C4-2B (cell line): ENCODE results near the gene CNOT1.

Source experiments
- H3K27ac ChIP-seq: fragments of 450-650 bp; 2 replicates; pipeline ENCODE4 v1.5.1; 2017
- ZFX ChIP-seq: fragments of 450-650 bp; IDR thresholded peaks from 2 replicates; pipeline ENCODE4 v1.6.1; 2017
- TF ChIP-seq, protein P1 (sequence below): fragments of 450-650 bp; conservative IDR thresholded peaks from 2 replicates; pipeline ENCODE4 v1.5.1; 2017; ENCODE audit warnings: mild to moderate bottlenecking

The CNOT1 gene

DNA sequence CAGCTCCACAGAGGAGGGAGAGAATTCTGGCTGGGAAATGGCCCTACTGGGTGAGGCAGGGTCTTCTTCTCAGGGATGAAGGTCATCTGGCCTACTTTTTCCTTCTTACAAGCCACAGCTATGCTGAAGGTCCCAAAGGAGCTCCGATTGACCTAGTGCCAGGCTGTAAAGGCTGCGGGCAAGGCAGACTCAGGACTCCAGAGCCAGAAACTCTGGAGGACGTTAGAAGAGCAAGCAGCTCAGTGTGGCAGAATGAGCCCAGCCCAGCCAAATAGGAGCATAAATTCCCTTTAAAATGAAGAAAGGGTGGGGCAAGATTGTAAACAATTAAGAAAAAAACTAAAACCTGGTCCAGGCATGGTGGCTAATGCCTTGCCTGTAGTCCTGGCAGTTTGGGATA, 20.1 kb upstream of the CNOT1 start:
- no peak for TF ChIP-seq ZFX
- TF ChIP-seq, protein P1, sequence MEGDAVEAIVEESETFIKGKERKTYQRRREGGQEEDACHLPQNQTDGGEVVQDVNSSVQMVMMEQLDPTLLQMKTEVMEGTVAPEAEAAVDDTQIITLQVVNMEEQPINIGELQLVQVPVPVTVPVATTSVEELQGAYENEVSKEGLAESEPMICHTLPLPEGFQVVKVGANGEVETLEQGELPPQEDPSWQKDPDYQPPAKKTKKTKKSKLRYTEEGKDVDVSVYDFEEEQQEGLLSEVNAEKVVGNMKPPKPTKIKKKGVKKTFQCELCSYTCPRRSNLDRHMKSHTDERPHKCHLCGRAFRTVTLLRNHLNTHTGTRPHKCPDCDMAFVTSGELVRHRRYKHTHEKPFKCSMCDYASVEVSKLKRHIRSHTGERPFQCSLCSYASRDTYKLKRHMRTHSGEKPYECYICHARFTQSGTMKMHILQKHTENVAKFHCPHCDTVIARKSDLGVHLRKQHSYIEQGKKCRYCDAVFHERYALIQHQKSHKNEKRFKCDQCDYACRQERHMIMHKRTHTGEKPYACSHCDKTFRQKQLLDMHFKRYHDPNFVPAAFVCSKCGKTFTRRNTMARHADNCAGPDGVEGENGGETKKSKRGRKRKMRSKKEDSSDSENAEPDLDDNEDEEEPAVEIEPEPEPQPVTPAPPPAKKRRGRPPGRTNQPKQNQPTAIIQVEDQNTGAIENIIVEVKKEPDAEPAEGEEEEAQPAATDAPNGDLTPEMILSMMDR, result no peak
- no peak overlapping the region for H3K27ac ChIP-seq

DNA sequence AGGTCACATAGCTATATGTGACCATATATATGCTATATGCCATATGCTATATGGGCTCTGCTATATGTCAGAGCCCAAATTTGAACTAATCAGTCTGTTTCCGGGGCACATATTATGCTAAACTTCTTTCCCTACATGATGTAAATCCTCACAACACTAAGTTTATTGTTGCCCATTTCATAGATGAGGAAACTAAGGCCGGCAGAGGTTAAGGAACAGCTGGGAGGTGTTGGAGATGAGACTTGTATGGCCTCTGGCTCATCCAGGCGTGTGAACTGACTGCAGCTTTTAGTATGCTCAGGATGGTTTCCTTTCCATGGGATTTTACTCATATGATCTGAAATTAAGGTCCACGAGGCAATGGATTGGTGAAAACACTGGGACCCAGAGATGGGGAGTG, 17.5 kb upstream of the CNOT1 start:
- H3K27ac ChIP-seq, result no peak overlapping the region
- TF ChIP-seq ZFX, result no peak
- TF ChIP-seq, protein P1, result no peak

DNA sequence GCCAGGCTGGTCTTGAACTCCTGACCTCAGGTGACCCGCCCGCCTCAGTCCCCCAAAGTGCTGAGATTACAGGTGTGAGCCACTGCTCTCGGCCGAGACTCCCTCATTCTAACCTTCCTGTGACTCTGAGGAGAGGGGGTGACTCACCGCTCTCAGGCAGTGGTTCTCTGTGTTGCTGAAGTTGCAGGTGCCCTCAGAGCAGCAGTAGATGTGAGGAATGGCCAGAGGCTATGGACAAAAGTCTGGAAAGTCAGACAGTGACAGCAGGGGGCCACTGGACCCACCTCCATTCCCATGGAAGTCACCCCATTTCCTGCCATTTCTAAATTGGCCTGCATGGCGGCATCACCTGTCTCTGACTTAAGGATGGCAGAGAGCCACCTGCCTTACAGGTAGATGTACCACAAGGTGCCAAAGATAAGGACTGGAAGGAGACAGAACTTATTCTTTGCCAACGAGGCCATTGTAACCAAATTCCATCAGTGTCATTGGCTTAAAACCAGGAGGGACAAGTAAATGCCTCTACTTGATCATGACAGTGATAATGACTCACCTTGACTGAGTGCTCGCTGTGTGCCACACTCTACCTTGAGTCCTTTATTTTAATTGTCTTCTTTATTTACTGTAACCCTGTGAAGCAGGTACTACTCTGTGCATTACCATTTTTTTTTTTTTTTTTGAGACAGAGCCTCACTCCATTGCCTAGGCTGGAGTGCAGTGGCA, 15.3 kb upstream of the CNOT1 start:
- H3K27ac ChIP-seq, result no peak overlapping the region
- TF ChIP-seq, protein P1, result no peak
- TF ChIP-seq ZFX, result no peak

DNA sequence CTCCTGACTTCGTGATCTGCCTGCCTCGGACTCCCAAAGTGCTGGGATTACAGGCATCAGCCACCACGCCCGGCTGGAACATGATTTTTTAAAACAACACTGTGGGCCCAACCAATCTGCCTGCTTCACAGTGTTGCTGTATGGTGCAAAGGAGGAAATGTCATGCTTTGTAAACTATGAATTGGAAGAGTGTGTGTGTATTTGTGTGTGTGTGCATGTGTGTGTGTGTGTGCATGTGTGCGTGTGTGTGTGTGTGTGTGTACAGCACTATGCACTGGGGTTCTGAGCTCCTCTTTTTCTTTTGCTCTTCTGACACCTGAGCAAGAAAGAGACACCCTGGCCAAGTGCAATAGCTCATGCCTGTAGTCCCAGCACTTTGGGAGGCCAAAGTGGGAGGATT, 14.5 kb upstream of the CNOT1 start:
- H3K27ac ChIP-seq, result no peak overlapping the region
- TF ChIP-seq, protein P1, result no peak
- no peak for TF ChIP-seq ZFX

DNA sequence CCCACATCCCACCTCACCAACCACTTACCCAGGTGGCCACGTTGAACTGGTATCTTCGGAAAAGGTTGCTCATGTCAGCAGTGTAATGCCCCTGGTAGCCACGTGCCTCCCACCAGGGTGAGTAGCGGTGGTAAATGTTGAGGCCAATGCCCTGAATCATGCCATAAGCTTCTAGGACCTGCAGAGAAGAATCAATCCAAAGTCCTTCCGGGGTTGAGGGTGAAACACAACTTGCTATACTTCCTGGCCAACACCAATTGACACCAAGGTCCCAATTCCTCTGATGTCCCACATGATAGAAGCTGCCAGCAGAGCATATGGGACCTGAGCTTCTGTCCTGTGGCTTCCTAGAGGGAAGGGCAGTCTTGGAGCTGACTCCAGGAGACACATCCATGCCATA, 11.3 kb upstream of the CNOT1 start:
- H3K27ac ChIP-seq, result no peak overlapping the region
- TF ChIP-seq, protein P1, result no peak

DNA sequence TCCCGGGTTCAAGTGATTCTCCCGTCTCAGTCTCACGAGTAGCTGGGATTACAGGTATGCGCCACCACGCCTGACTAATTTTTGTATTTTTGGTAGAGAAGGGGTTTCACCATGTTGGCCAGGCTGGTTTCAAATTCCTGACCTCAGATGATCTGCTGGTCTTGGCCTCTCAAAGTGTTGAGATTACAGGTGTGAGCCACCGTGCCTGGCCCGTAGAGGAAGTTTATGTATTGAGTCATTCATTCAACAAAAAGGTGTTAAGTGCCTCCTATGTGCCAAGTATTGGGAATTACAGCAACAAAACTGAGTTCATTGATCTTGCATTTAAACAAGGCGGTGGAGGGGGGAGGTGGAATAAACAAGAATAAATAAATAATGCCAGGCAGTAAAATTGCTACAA, 10.2 kb upstream of the CNOT1 start:
- no peak overlapping the region for H3K27ac ChIP-seq
- TF ChIP-seq, protein P1, result no peak
- no peak for TF ChIP-seq ZFX

DNA sequence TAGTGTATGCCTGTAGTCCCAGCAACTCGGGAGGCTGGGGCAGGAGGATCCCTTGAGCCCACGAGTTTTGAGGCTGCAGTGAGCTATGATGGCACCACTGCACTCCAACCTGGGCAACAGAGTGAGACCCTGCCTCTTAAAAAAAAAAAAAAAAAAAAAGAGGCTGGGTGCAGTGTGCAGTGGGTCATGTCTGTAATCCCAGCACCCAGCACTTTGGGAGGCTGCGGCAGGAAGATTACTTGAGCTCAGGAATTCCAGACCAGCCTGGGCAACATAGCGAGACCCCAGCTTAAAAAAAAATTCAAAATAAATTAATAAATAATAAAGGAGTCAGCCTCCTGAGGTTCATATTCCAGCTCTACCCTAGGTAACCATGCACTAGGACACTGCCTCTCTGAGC, 9.6 kb upstream of the CNOT1 start:
- TF ChIP-seq ZFX, result no peak
- TF ChIP-seq, protein P1, result no peak
- H3K27ac ChIP-seq, result no peak overlapping the region
